NCI-H2196 treated with DMSO at 0.1 percent for 48 hours (cell line): ENCODE results near the gene CBLC.

ENCODE experiments used
- DNase-seq: peaks from one replicate; lab custom pipeline; 2025; ENCODE audit not compliant: unreplicated experiment; lab: John Stamatoyannopoulos, UW

CBLC gene

GRCh38 chr19:44745887-44746600 lies 31.6 kb upstream of the CBLC start:
- no peak for DNase-seq

DNA sequence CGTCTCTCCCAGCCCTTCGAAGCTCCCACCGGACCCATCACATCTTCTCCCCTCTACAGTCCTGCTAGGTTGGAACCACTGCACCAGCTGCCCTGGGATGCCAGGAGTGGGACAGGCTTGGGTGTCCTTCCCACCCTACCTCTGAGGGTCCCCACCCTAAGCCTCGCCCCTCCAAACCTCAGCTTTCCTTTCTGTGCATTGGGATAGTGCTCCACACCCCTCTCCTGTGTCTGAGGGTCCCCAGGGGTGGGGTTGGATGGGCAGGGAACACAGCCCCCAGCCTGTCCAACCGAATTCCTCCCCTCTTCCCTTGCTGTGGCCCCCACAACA lies 31.1 kb upstream of the CBLC start:
- DNase-seq, result no peak

DNA sequence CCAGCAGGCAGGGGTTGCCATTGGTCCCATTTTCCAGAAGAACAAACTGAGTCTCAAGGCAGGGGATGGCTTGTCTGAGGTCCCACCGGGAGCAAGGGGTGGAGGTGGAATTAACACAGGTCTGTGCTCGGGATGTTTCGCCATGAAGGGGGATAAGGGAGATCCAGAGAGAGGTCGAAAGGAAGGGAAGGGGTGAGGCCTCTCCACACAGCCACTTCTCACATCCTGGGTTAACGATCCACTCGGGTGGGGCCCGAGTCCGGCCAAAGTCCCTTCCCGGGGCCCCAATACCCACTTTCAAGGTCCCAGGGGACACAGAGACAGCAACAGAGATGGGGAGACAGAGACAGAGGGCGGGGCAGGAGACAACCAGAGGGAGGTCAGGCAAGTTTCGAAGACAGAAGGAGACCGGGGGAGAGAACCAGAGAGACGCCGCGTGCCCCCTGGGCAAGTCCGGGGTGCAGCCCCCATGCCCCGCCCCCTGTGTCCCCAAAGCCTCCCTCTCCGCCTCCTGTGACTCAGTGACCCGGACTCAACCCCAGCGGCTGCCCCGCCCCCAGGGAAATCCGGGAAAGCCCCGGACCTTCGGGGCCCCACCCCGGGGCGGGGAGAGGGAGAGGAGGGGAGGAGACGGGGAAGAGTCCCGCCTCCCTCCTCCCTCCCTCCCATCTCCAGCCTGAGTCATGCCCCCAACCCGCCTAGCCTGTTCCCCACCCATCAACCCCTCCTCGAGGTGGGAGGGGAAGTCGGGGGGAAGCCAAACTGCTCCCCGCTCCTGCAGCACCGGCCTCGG lies 30.5 kb upstream of the CBLC start:
- peak; percentile 70 for DNase-seq

GRCh38 chr19:44747739-44748425 lies 29.8 kb upstream of the CBLC start:
- DNase-seq, result peak; percentile 77

GRCh38 chr19:44748426-44749254 lies 29.1 kb upstream of the CBLC start, which contains the start of gene BCL3:
Gene BCL3, plus strand, starts transcription at chr19:44748708. Its CDS starts 83 bp downstream, at chr19:44748791.
- no peak for DNase-seq

- DNase-seq, result no peak
These were observed 28.4 kb upstream of the CBLC start for GRCh38 chr19:44749292-44749691.

- no peak for DNase-seq
These were observed 27.7 kb upstream of the CBLC start for GRCh38 chr19:44749994-44750393.

DNA sequence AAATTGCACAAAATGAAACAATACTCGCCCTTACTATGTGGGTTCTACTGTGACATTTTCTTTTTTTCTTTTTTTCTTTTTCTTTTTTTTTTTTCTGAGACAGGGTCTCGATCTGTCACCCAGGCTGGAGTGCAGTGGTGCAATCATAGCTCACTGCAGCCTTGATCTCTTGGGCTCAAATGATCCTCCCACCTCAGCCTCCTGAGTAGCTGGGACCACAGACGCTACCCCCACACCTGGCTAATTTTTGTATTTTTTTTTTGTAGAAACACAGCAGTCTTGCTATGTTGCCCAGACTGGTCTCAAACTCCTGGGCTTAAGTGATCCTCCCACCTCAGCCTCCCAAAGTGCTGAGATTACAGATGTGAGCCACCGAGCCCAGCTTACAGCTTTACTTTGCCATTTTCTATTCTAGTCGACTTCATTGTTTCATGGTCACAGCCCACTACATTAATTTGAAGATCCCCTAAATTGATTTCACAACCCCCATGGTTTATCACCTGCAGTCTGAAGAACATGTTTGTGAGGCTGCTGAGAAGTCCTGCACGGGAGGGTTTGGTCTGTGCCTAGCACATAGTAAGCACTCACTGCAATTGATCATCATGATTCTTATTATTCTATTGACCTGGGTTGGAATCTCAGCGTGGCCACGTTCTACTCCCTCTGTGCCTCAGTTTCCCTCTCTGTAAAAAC lies 25.4 kb upstream of the CBLC start:
- no peak for DNase-seq

- DNase-seq, result peak; percentile 95
These were observed 24.7 kb upstream of the CBLC start for GRCh38 chr19:44752816-44753625.

DNA sequence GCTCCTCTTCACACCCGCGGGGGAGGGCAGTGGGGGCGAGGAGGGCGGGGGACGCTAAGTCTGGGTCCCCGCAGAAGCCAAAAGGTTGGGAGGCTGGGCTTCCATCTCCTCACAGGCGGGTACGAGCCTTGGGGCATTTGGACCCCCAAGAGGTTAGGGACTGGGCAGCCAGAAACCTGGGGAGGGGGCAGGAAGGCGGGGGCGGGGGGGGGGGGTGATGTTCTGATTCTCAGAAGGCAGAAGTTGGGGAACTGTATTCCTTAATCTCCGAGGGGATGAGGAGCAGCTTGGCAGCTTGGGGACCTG lies 24.1 kb upstream of the CBLC start:
- no peak for DNase-seq

DNA sequence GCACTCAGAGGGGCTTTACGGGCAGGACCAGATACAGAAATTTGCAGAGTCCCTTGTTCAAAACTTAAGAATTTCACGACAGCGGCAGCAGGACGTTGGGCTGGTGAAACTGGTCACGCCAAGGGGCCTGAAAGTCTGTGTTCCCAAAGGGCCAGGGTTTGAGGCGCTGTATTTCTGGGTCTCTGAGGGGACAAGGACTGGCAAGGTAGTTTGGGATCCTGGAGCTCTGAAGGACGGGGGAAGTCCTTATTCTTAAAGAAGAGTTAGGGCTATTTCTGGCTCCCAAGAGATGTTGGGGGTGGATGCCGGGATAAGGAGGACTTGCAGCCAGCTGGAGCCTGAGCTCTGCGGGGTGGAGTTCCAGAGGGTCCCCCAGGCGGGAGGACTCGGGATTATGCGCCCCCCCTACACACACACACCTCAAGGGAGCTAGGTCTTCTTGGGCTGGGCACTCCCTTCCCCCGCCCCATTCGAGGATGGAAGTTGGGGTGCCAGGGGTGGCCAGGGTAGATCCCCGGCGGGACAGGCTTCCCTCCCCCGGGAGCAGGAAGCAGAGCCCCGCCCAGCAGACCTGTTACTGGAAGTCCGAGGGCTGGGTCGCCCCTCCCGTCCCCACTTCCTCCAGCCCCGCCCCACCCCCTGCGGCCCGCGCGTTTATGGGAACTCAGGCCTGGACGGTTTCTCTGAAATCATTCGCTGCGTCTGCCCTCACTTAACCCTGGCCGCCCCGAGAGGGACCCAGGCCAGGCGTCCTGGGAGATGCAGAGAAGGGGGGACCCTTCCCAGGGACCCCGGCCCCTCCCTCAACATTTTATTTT lies 23.5 kb upstream of the CBLC start:
- DNase-seq, result peak; percentile 63

DNA sequence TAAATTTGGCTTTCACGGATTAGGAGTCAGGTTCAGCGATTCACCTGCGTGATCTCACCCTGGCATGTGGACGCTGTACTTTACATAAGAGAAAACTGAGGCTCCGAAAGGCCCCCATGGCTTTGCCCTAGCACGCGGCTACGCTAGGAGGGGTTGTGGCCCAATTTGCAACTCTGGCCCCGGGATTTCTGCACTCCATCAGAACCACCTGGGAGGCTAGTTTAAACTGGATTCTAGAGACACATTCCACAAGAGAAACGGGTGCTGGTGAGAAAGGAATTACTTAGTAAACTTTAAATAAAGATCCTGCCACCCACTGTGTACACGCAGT lies 23.0 kb upstream of the CBLC start:
- no peak for DNase-seq

- no peak for DNase-seq
These were observed 22.5 kb upstream of the CBLC start for GRCh38 chr19:44755219-44755618.

GRCh38 chr19:44756089-44756562 lies 21.6 kb upstream of the CBLC start:
- no peak for DNase-seq

DNA sequence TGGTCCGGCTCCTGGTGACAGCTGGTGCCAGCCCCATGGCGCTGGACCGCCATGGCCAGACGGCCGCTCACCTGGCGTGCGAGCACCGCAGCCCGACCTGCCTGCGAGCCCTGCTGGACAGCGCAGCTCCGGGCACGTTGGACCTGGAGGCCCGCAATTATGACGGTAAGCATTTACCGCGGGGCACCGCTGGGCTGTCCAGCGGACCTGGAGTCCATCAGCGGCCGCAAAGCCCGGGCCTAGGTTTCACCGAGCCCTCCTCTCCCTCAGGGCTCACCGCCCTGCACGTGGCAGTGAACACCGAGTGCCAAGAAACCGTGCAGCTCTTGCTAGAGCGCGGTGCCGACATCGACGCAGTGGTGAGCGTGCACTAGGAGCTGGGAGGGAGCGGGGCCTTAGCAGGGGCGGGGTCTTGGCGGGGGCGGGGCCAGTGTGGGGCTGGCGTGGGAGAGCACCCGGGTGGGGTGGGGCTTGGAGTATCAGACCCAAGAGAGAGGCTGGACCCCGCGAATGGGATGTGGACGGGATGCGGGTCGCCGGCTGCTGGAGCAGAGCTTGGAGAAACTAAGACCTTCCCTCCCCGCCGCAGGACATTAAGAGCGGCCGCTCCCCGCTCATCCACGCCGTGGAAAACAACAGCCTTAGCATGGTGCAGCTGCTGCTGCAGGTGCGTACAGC lies 20.5 kb upstream of the CBLC start:
- DNase-seq, result no peak

GRCh38 chr19:44757735-44758505 lies 19.8 kb upstream of the CBLC start:
- no peak for DNase-seq

DNA sequence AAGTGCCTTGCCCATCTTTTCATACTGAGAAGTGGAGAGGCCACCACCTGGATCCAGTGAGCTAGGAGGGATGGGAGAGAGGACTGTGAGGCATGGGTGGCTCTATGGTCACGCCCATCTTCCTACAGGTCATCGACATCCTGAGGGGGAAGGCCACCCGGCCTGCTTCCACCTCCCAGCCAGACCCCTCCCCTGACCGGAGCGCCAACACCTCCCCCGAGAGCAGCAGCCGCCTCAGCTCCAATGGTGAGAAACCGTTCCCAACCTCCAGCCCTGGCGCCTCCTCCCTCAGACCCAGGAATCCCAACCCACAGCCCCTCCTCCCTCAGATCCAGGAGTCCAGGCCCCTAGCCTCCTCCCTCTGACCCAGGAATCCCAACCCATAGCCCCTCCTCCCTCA lies 19.1 kb upstream of the CBLC start:
- DNase-seq, result no peak
